NT2/D1 (cell line): ENCODE data around the gene APOBEC3B.

Source experiments
- SUZ12 ChIP-seq: IDR thresholded peaks from 2 replicates; pipeline ENCODE4 v1.6.1; 2011; ENCODE audit not compliant: insufficient read length, insufficient read depth; ENCODE audit errors: extremely low read depth
- ZNF274 ChIP-seq: IDR thresholded peaks from 2 replicates; pipeline ENCODE4 v1.6.1; 2011; ENCODE audit warnings: mild to moderate bottlenecking, low read depth, low read length

DNA sequence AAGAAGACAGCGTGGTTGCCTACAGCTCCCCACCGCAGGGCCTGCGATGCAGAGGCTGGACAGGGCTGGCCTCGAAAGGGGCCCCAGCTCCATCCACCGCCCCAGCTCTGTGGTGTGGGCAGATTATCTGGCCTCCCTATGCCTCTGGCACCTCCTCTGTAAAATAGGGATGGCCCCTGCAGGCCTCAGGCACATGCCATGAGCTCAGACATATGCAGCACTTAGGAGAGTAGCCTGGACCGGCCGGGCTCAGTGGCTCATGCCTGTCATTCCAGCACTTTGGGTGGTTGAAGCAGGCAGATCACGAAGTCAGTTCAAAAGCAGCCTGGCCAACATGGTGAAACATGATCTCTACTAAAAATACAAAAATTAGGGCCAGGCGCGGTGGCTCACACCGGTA lies 46.1 kb downstream of the APOBEC3B start:
- TF ChIP-seq SUZ12 (no peak), ZNF274 (no peak)
